Measurements from ENCODE around the gene MDFIC. TPM values are rescaled to one million over a fixed set of nuclear protein-coding genes. Genes with fewer than 3 reads are reported as not detected.

The MDFIC gene
- polyA plus RNA-seq, 4 donors: 0.67 to 10.5 (median 4.9) TPM

DNA sequence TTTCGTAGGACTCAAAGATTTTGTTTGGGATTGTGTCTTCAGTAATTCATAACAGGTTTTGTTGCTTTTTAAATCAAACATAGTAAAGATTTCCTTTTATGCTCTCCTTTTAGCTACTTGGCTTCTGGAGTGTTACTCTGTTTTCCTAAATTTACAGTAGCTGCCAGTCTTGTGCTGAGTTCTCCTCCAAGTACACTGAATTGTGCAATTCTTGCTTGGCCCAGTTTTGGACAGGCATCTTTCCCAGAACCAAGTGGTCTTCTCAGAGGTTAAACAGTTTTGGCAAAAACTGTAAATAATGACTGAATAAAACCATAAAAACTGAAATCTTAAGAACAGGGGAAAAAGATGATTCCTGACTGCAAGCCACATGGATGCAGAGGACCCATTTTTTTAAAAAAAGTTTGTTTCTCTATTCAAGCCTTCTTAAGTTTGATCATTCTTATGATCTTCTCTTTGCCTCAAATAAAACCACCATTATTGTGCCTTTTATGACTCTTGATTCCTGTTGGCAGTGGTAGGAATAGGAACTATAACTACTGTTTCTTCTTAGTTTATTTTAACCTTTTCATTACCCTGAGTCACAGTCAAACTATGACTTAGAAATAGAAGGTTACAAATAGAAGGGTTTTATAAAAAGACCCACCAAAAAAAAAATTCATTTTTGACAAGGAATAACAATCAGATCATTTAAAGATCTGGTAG lies 88.0 kb downstream of the MDFIC start:
- DNase-seq (no peak), FAIRE-seq (no peak)
- Histone ChIP-seq H3K4me1 (ENCODE audit: control insufficient read depth in 3 of 3, insufficient read depth in 2 of 3, low read depth in 1 of 3, low read length in 2 of 3) (peaks cover 0 to 6% (median 0%) of the 10 kb centered on the region in 3 donors), H3K27ac (ENCODE audit: low read depth in 1 of 3, low read length in 2 of 3) (peak overlapping the region in 2 of 3 donors; percentile 29 to 32), H3K4me3 (ENCODE audit: low read depth in 1 of 3, low read length in 3 of 3) (no peak overlapping the region), H3K27me3 (ENCODE audit: control insufficient read depth in 3 of 3, insufficient read depth in 3 of 3, low read length in 3 of 3) (no peaks in the 10 kb centered on the region), H3K9me3 (ENCODE audit: control insufficient read depth in 2 of 2, insufficient read depth in 1 of 2, low read depth in 1 of 2, low read length in 1 of 2) (no peaks in the 10 kb centered on the region), H3K36me3 (ENCODE audit: control insufficient read depth in 3 of 3, insufficient read depth in 2 of 3, low read depth in 1 of 3, low read length in 3 of 3) (no peaks in the 10 kb centered on the region)
- 77 to 93% (median 86%) methylated on average over 1 of the region's 1 CpG for WGBS, 3 donors

DNA sequence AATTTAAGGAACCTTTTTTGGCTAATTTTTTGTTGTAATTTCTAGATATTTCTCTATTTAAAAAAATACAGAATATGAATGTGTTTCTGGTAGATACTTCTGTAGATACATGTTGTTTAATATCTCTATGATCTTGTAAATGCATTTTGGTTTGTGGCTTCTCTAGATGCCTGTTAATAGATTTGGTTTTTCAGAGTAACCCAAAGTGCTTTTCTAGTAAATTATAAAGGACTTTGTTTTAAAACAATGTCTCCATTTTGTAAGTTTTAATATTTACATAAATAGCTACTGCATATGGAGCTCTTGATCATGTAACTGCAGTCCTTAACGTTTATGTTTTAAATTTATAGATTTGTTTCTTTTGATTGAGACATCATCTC lies 88.5 kb downstream of the MDFIC start:
- Histone ChIP-seq H3K4me1 (ENCODE audit: control insufficient read depth in 3 of 3, insufficient read depth in 2 of 3, low read depth in 1 of 3, low read length in 2 of 3) (peaks cover 0 to 6% (median 0%) of the 10 kb centered on the region in 3 donors), H3K9me3 (ENCODE audit: control insufficient read depth in 2 of 2, insufficient read depth in 1 of 2, low read depth in 1 of 2, low read length in 1 of 2) (no peaks in the 10 kb centered on the region), H3K27me3 (ENCODE audit: control insufficient read depth in 3 of 3, insufficient read depth in 3 of 3, low read length in 3 of 3) (no peaks in the 10 kb centered on the region), H3K36me3 (ENCODE audit: control insufficient read depth in 3 of 3, insufficient read depth in 2 of 3, low read depth in 1 of 3, low read length in 3 of 3) (no peaks in the 10 kb centered on the region), H3K27ac (ENCODE audit: low read depth in 1 of 3, low read length in 2 of 3) (no peak overlapping the region), H3K4me3 (ENCODE audit: low read depth in 1 of 3, low read length in 3 of 3) (no peak overlapping the region)
- DNase-seq: peak in 1 of 2 donors; percentile 25
- no peak for FAIRE-seq
- WGBS, 3 donors: 51 to 79% (median 57%) methylated on average over 1 of the region's 1 CpG

DNA sequence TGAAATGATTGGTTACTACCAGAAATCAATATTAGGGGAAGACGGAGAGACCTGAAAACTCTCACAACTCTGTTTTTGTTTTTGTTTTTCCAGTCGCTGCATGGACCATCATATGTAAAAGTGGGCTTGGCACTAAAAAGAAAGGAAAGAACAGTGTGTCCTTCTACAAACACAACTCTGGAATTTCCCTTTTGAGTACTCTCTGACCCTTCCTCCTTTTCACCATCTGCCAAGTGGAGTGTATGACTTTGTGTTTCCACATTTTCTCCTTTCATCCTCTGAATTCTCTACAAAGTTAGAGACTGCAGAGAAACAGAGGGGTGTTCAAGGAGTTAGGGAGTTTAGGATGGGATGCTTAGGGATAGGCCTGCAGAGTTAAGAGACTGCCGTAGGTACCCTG lies 92.0 kb downstream of the MDFIC start:
- FAIRE-seq: no peak
- Histone ChIP-seq H3K9me3 (ENCODE audit: control insufficient read depth in 2 of 2, insufficient read depth in 1 of 2, low read depth in 1 of 2, low read length in 1 of 2) (no peaks in the 10 kb centered on the region), H3K4me1 (ENCODE audit: control insufficient read depth in 3 of 3, insufficient read depth in 2 of 3, low read depth in 1 of 3, low read length in 2 of 3) (peaks cover 0 to 6% (median 0%) of the 10 kb centered on the region in 3 donors), H3K27me3 (ENCODE audit: control insufficient read depth in 3 of 3, insufficient read depth in 3 of 3, low read length in 3 of 3) (no peaks in the 10 kb centered on the region), H3K4me3 (ENCODE audit: low read depth in 1 of 3, low read length in 3 of 3) (no peak overlapping the region), H3K27ac (ENCODE audit: low read depth in 1 of 3, low read length in 2 of 3) (peak overlapping the region in 1 of 3 donors; percentile 5), H3K36me3 (ENCODE audit: control insufficient read depth in 3 of 3, insufficient read depth in 2 of 3, low read depth in 1 of 3, low read length in 3 of 3) (no peaks in the 10 kb centered on the region)
- no peak for DNase-seq
- 92 to 96% (median 93%) methylated on average over 3 of the region's 3 CpGs for WGBS, 3 donors

DNA sequence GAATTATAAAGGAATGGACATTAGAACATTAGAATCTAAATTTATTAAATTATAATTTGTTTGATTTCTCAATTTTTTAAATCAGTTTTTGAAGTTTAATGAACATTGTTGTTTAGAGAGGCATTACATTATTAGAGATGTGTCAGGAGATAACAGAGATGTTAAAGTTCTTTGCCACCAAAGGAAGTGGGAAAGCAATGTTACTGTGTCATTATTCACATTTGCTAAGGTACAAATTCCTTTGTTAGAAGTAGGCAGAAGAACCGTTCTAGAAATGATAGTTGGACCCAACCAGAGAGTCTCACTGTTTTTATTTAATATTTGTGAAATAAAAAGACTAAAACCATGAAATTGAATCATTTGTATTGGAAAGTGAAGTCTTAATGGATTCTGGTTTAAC lies 92.9 kb downstream of the MDFIC start:
- H3K4me3 ChIP-seq (ENCODE audit: low read depth in 1 of 3, low read length in 3 of 3): no peak overlapping the region
- no peak for FAIRE-seq
- DNase-seq: peak in 1 of 2 donors; percentile 22
- no peaks in the 10 kb centered on the region for H3K4me1 ChIP-seq (ENCODE audit: control insufficient read depth in 3 of 3, insufficient read depth in 2 of 3, low read depth in 1 of 3, low read length in 2 of 3)
- H3K27me3 ChIP-seq (ENCODE audit: control insufficient read depth in 3 of 3, insufficient read depth in 3 of 3, low read length in 3 of 3): no peaks in the 10 kb centered on the region
- 39 to 66% (median 62%) methylated on average over 1 of the region's 1 CpG for WGBS, 3 donors
- no peaks in the 10 kb centered on the region for H3K36me3 ChIP-seq (ENCODE audit: control insufficient read depth in 3 of 3, insufficient read depth in 2 of 3, low read depth in 1 of 3, low read length in 3 of 3)
- no peak overlapping the region for H3K27ac ChIP-seq (ENCODE audit: low read depth in 1 of 3, low read length in 2 of 3)
- H3K9me3 ChIP-seq (ENCODE audit: control insufficient read depth in 2 of 2, insufficient read depth in 1 of 2, low read depth in 1 of 2, low read length in 1 of 2): no peaks in the 10 kb centered on the region

DNA sequence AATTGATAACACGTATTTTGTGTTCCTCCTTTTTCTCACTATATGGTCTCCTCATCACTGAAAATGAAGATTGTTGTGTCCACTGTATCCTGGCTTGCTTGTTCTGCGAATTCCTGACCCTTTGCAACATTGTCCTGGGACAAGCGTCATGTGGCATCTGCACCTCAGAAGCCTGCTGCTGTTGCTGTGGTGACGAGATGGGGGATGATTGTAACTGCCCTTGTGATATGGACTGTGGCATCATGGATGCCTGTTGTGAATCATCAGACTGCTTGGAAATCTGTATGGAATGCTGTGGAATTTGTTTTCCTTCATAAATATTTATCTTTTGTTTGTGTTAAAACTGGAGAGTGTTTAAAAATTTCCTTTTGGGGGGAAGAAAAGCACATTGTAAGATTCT lies 93.7 kb downstream of the MDFIC start:
- H3K9me3 ChIP-seq (ENCODE audit: control insufficient read depth in 2 of 2, insufficient read depth in 1 of 2, low read depth in 1 of 2, low read length in 1 of 2): no peaks in the 10 kb centered on the region
- H3K36me3 ChIP-seq (ENCODE audit: control insufficient read depth in 3 of 3, insufficient read depth in 2 of 3, low read depth in 1 of 3, low read length in 3 of 3): no peaks in the 10 kb centered on the region
- 74 to 81% (median 77%) methylated on average over 4 of the region's 4 CpGs for WGBS, 3 donors
- FAIRE-seq: no peak
- H3K4me1 ChIP-seq (ENCODE audit: control insufficient read depth in 3 of 3, insufficient read depth in 2 of 3, low read depth in 1 of 3, low read length in 2 of 3): no peaks in the 10 kb centered on the region
- no peak overlapping the region for H3K4me3 ChIP-seq (ENCODE audit: low read depth in 1 of 3, low read length in 3 of 3)
- H3K27me3 ChIP-seq (ENCODE audit: control insufficient read depth in 3 of 3, insufficient read depth in 3 of 3, low read length in 3 of 3): no peaks in the 10 kb centered on the region
- no peak overlapping the region for H3K27ac ChIP-seq (ENCODE audit: low read depth in 1 of 3, low read length in 2 of 3)
- DNase-seq: peak in 1 of 2 donors; percentile 13

DNA sequence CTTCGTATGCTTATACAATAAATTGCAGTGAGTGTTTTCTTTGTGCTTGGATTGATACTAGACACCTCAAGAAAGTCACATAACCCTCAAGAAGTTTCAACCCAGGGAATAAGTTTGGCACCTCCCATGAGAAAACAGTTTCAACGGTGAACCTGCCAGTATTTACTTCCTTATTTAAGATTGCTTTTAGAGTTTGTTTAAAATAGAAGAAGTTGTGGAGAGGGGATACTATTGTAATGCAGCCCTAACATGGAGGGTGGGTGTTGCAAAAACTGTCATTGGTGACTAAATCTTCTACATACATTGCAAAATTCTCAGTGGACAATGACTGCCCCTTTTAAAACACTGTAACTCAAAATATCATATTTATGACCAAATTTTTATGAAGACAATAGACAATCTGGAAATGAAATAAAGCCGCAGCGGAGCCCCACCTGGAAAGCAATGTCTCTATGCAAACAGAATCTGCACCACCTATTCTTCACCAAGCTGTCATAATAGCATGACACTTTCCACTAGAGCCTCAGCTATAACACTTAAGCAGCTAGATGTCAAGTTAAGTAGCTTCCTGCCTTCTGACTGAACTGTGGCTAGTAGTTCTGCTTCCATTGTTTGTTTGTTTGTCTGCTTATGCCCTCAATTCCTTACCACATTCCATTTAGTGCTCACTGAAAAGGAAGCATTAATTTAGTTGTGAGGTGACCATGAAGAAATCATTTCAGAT lies 98.2 kb downstream of the MDFIC start:
- Histone ChIP-seq H3K4me3 (ENCODE audit: low read depth in 1 of 3, low read length in 3 of 3) (no peak overlapping the region), H3K9me3 (ENCODE audit: control insufficient read depth in 2 of 2, insufficient read depth in 1 of 2, low read depth in 1 of 2, low read length in 1 of 2) (no peaks in the 10 kb centered on the region), H3K27ac (ENCODE audit: low read depth in 1 of 3, low read length in 2 of 3) (no peak overlapping the region), H3K36me3 (ENCODE audit: control insufficient read depth in 3 of 3, insufficient read depth in 2 of 3, low read depth in 1 of 3, low read length in 3 of 3) (no peaks in the 10 kb centered on the region), H3K4me1 (ENCODE audit: control insufficient read depth in 3 of 3, insufficient read depth in 2 of 3, low read depth in 1 of 3, low read length in 2 of 3) (no peaks in the 10 kb centered on the region), H3K27me3 (ENCODE audit: control insufficient read depth in 3 of 3, insufficient read depth in 3 of 3, low read length in 3 of 3) (no peaks in the 10 kb centered on the region)
- no peak for FAIRE-seq
- DNase-seq: no peak
- WGBS, 3 donors: 77 to 82% (median 77%) methylated on average over 4 of the region's 4 CpGs

DNA sequence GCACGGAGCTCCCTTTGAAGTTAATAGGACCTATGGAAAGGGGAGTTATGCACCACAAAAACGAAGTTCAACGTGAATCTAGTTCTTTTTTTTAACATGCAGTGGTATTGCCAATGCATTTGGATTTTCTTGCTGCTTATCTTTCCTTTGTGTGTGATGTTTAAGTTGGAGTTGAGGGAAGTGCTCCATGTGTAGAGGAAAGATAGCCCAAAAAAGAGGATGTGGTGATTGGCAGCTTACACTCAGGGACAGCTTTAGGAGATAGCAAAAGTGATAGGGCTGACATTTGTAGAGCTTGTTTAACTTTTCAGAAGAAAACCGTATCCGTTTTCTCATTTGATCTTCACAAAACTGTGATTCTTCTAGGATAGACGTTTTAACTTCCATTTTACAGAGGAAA lies 101.3 kb downstream of the MDFIC start:
- Histone ChIP-seq H3K4me1 (ENCODE audit: control insufficient read depth in 3 of 3, insufficient read depth in 2 of 3, low read depth in 1 of 3, low read length in 2 of 3) (no peaks in the 10 kb centered on the region), H3K4me3 (ENCODE audit: low read depth in 1 of 3, low read length in 3 of 3) (no peak overlapping the region), H3K36me3 (ENCODE audit: control insufficient read depth in 3 of 3, insufficient read depth in 2 of 3, low read depth in 1 of 3, low read length in 3 of 3) (no peaks in the 10 kb centered on the region), H3K27me3 (ENCODE audit: control insufficient read depth in 3 of 3, insufficient read depth in 3 of 3, low read length in 3 of 3) (no peaks in the 10 kb centered on the region), H3K27ac (ENCODE audit: low read depth in 1 of 3, low read length in 2 of 3) (no peak overlapping the region), H3K9me3 (ENCODE audit: control insufficient read depth in 2 of 2, insufficient read depth in 1 of 2, low read depth in 1 of 2, low read length in 1 of 2) (no peaks in the 10 kb centered on the region)
- FAIRE-seq (no peak), DNase-seq (no peak)
- WGBS, 3 donors: 60 to 62% (median 61%) methylated on average over 6 of the region's 6 CpGs

DNA sequence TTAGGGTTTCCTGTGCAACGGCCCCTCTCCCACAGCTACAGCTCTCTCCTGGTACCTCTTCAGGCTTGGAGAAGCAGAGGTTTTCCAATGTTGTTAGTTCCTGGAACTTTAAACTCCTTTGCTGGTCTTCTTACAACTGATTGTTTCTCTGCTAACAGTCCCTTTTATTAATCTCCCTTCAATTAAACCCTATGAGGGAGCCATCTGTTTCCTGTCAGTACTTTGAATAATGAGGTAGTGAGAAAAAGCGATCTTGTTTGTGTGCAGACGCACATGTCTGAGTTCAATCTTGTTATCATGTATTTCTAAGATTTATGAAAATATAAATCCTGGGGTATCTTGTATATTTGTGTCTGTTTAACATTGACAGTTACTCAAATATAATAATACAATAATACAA lies 102.4 kb downstream of the MDFIC start:
- 43 to 77% (median 66%) methylated on average over 3 of the region's 3 CpGs for WGBS, 3 donors
- H3K27me3 ChIP-seq (ENCODE audit: control insufficient read depth in 3 of 3, insufficient read depth in 3 of 3, low read length in 3 of 3): no peaks in the 10 kb centered on the region
- FAIRE-seq (no peak), DNase-seq (no peak)
- H3K4me1 ChIP-seq (ENCODE audit: control insufficient read depth in 3 of 3, insufficient read depth in 2 of 3, low read depth in 1 of 3, low read length in 2 of 3): no peaks in the 10 kb centered on the region
- H3K36me3 ChIP-seq (ENCODE audit: control insufficient read depth in 3 of 3, insufficient read depth in 2 of 3, low read depth in 1 of 3, low read length in 3 of 3): no peaks in the 10 kb centered on the region
- no peak overlapping the region for H3K4me3 ChIP-seq (ENCODE audit: low read depth in 1 of 3, low read length in 3 of 3)
- H3K9me3 ChIP-seq (ENCODE audit: control insufficient read depth in 2 of 2, insufficient read depth in 1 of 2, low read depth in 1 of 2, low read length in 1 of 2): no peaks in the 10 kb centered on the region
- no peak overlapping the region for H3K27ac ChIP-seq (ENCODE audit: low read depth in 1 of 3, low read length in 2 of 3)

All from small intestine (tissue), 7 donors.